Measurements from ENCODE around the gene TREML1.

TREML1 gene

GRCh38 chr6:41103847-41104246 lies 50.3 kb downstream of the TREML1 start:
- H3K36me3 ChIP-seq (ENCODE audit: control insufficient read depth, insufficient read depth, low read length) = no peaks in the 10 kb centered on the region
- no CpG with 5 or more reads among the region's 3 CpGs for WGBS (ENCODE audit: insufficient coverage, insufficient read length)

GRCh38 chr6:41100871-41101287 lies 53.3 kb downstream of the TREML1 start:
- Histone ChIP-seq H3K36me3 (ENCODE audit: control insufficient read depth, insufficient read depth, low read length) (peaks cover 13% of the 10 kb centered on the region; the same call in 1 of the 2 replicates), H3K4me1 (ENCODE audit: control insufficient read depth, insufficient read depth, low read length) (no peaks in the 10 kb centered on the region), H3K27me3 (ENCODE audit: control insufficient read depth, insufficient read depth, low read length) (no peaks in the 10 kb centered on the region), H3K27ac (ENCODE audit: low read length) (no peak overlapping the region), H3K9me3 (ENCODE audit: control insufficient read depth, insufficient read depth, low read length) (no peaks in the 10 kb centered on the region), H3K4me3 (ENCODE audit: low read length) (no peak overlapping the region)
- DNase-seq (ENCODE audit: low read depth, low spot score) = peak; percentile 57
- WGBS (ENCODE audit: insufficient coverage, insufficient read length) = no CpG with 5 or more reads among the region's 42 CpGs

More at GRCh38 chr6:41103847-41104246, 50.3 kb downstream of the TREML1 start:
- Histone ChIP-seq H3K4me3 (ENCODE audit: low read length) (no peak overlapping the region), H3K4me1 (ENCODE audit: control insufficient read depth, insufficient read depth, low read length) (no peaks in the 10 kb centered on the region), H3K27ac (ENCODE audit: low read length) (no peak overlapping the region), H3K27me3 (ENCODE audit: control insufficient read depth, insufficient read depth, low read length) (no peaks in the 10 kb centered on the region; the same call in 1 of the 2 replicates), H3K9me3 (ENCODE audit: control insufficient read depth, insufficient read depth, low read length) (no peaks in the 10 kb centered on the region)
- no peak for DNase-seq (ENCODE audit: low read depth, low spot score)

Measured in iPS DF 6.9 (cell line).